HG02642 (cell line): Measurements from ENCODE around the gene MICAL3.

Experiments
- ATAC-seq: cut with Tn5 transposase; IDR thresholded peaks from one replicate; pipeline ENCODE4 v1.9.1; 2021; ENCODE audit warnings: mild to moderate bottlenecking; ENCODE audit not compliant: unreplicated experiment, poor library complexity

Gene MICAL3

DNA sequence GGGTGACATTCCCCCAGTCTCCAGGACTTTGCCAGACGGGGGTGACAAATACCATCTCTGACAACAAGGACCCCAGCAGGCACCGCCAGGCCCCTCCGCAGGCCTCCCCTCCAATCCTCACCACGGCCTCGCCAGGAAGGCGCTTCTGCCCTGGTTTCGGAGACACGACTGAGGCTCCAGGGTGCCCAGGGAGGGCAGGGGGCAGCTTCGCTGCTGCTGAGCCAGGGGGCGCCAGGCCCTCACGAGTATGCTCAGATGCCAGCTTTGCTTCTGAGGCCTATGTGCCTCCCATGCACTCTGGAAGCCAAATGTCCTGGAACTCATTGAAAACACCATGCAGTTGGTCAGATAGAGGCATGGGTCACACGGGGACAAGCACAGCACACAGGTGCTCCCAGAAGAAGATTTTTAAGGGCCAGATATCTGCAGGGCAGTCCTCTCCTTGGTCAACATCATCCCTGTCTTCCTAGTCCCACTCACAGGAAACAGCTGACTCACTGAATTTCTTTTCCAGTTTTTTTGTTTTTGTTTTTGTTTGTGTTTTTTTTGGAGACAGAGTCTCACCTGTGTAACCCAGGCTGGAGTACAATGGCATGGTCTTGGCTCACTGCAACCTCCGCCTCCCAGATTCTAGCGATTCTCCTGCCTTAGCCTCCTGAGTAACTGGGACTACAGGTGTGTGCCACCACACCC is 270.0 kb downstream of the MICAL3 start:
- ATAC-seq, result no peak

DNA sequence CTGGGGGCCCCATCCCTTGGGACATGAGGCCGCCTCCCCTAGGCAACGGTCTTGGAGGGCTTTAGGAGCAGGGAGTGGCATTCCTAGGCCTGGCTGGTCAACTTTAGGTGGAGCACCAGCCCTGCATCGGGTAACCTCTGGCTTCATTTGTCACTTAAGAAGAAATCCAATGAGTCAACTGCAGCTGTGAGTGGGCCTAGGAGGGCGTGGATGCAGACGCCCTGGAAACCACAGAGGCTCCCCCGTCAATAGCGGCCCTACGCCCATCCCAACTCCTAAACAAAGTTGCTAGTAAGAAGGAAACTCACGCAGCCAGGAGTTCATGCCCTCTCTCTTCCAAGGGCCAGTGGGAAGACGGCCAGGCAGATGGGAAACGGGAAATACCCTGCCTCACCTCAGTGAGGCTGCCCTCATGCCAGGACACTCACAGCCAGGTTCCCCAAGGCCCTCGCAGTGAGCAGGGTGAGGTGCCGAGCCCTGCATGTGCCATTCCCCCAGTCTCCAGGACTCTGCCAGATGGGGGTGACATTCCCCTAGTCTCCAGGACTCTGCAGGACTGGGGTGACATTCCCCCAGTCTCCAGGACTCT is 270.9 kb downstream of the MICAL3 start:
- no peak for ATAC-seq

DNA sequence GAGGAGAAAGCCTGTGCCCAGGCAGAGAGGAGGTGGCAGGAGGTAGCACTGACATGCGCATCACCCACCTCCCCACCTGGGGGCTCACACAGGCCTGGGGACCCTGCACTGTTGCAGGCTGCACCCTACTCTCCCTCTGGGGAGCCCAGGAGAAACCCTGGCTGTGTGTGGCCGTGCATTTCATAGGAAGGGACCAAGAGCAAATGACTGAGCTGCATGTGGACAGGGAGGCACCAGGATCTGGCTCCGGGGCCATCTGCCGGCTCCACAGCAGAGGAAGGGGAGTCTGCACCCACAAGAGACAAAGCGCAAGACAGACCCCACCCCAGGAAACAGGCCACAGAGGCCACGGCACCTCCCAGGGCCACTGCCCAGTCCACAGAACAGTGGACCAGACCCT is 272.8 kb downstream of the MICAL3 start:
- no peak for ATAC-seq

DNA sequence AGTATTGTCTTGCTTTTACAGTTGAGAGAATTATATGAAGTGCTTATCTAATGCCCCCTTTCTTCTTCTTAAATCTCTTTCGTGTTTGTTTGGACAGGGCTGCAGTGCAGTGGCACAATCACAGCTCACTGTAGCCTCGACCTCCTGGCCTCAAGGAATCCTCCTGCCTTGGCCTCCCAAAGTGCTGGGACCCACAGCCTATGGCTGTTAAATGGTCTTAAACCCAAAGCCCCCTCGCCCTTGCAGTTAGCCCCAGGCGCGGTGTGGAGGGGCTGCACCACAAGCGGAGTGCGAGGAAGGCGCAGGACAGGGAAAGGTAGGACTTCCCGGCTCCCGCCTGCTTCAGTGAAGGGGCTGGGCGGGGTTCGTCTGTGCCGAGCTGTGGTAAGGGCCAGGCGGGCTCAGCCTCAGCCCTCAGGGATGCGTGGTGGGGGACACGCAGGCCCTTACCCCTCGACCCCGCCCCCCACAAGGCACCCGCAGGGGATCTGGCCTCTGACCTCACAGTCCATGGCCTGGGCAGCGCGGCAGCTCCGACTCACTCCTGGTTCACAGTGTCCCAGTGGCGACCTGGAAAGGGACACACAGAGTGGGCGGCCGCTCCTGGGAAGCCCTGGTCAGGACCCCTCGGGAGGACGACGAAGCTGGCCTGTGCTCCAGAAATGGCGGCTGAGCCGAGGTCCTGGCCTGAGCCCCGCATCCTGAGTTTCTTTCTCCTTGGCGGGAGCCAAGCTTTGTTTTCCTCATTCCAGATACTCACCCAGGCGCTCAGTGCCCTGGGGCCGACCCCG is 274.6 kb downstream of the MICAL3 start:
- no peak for ATAC-seq

DNA sequence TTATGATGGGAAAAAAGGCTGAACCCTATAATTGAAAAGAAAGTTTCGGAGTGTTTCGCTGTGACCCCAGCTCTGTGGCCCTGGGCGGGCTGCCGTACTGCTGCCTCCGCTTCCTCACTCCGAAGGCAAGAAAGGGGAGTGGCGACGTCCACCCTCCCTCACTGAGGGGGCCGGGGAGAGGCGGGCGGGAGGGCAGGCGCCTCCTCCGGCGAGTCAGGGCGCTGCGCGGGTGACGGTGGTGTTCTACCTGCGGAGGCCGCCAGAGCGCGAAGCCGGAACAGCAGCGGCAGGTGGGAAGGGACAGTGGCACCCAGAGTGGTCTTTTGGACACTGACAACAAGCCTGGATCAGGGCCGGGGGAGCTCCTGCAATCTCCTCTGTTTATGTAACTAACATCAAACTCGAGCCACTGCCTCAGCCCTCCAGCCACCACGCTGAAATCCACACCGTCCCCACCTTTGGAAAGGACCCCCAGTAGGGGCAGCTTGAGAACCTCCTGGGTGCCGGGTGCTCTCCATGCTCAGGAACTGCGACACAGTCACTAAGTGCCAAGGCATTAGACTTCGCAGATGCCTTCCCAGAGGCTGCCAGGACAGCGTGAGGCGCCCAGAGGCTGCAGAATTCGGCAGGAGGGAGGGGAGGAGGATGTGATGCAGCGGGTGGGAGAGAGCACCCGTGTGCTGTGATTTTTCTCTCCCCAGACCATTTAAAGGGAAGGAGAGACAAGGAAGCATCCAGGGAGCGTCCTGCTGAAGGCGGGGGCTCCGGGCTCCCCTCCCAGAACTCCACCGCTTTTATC is 275.6 kb downstream of the MICAL3 start:
- ATAC-seq, result no peak

DNA sequence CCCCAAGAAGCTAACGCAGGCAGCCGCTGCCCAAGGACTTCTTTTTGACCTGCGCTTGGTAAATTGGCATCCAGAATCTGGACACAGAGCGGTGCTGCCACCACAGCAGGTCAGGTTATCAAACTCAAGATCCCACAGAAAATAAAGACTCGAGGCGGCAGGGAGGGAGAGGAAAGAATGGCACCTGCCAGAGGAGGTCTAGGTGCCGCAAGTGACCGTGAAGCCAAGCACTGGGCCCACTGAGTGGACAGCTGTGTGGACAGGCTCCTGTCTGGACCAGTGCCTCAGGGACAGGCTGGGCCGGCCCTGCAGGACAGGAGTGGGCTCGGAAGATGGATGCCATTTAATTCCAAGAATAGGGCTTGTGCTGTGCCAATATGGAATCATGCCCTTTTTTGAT is 277.4 kb downstream of the MICAL3 start:
- ATAC-seq, result no peak

DNA sequence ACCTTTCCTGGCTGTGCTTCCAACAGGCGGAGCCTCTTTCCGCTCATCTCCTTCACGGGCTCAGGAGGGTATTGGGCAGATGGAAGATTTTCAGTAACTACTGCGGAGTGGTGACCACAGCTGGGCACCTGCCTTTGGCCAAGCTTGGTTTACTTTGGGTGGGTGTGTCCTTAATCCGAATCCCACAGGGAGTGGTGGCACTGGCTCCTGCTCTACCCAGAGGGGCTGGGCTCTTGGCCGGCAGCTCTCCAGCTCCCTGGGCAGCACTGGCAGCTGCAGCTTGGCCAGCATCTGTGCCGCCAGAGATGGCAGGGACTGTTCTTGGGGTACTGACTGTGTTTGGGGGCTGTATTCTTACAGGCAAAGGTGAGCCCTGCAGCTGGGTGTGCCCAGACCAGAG is 279.9 kb downstream of the MICAL3 start:
- no peak for ATAC-seq

DNA sequence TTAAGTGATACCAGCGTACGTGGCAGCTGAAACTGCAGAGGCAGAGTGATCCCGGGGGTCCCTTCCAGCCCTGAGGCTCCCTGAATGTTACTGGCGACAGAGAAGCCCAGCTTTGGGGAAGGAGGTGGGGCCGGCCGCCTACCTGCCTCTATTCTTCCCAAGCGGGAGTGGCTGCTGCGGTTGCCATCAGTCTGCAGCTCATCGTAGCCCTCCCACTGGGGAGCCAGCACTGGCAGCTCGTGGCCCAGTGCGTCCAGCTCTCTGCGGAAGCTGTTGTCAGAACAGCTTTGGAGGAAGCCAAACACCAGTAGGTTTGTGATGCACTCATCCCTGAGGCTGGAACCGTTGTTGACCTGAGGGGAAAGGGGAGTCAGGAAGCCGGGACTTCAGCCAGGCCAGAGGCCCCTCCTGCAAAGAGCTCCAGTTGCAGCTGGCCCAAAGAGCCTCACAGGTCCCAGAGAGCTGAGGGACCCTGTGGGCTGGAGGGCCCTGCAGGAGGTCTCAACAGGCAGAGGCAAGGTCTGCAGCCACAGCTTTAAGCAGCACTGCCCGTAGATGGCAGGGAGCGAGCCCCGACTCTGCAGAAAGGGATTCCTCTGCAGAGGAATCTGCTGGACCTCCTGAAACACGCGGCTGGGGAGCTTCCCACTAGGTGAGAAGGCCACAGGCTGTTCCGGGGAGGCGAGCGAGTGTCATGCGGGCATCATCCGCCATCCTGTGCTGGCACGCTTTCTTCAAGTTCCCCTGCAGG is 280.5 kb downstream of the MICAL3 start:
- no peak for ATAC-seq

DNA sequence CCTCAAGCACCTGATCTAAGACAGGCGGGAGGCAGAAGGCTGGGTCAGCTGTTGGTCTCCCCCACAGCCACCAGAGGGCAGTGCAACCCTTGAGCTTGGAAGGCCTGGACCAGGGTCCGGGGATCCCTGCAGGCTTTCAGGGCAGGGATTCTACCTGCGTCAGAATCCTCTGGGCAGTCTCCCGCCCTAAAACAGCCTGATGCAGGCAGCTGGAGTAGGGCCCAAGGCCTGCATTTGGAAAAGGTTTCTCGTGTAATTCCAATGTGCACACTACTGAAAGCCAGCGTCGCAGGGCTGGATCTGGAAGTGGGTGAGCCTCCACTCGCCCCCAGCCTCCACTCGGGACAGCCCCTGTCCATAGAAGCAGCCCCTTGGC is 281.8 kb downstream of the MICAL3 start:
- ATAC-seq, result peak; percentile 73

DNA sequence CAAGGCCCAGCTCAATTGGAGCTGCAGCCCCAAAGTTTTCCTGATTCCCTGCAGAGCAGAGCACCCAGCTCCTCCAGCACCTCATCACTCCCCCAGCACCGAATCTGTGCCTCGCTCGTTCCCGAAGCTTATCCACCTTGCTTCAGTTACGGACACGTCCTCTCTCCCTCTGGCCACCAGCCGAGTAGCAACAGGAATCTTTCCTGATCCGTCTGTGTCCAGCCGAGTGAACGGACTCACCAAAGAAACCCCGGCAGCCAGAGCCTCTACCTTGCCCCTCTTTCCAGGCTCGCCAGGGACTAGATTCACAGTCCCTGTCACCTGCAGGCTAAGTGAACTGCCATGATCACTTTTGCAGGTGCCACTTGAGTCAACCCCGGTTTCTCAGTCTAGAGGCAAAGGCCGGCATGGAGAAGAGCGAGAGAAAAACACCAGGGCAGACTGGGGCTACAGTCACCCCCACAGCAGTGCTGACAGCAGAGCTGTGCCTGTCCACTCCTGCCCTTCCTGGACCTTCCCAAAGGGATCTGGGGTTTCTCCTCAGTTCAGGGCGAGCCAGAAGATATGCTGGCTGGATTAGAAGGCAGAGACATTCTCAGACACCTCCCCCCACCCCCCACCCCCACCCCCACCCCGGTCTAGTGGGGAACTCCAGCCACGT is 282.4 kb downstream of the MICAL3 start:
- no peak for ATAC-seq

DNA sequence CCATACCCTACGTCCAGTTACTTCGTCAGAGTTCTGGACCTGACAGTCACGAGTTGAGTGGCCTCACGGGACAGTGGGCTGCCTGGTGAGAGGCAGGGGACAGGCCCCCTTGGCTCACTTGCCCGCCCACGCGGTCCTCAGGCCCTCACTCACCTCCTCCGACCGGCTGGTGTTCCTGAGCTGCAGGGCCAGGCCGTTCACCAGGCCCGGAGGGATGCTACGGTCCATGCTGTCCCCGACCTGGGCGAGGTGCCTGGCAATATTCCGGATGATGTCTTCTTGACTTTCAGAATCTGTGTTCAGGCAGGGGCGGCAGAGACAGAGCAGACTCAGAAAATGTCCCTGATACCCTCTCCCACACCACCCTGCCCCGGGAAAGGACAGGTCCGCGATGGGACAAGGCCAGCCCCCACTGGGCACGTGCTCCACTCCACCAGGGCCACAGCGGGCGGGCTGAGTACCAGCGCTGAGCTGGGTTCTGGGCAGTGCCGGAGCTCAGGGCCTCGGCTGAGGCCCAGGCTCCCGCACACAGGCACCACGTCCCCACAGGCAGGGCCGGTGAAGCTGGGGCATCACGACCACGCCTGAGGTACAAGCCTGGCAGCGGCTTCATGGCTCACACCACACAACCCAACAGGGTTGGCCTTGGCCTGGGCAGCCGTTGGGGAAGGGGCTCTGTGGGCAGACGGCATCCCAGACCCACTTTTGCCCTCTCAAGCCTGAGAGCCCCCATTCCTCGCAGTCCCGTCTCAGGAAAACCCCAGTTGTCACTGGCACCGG is 285.0 kb downstream of the MICAL3 start:
- ATAC-seq, result no peak

DNA sequence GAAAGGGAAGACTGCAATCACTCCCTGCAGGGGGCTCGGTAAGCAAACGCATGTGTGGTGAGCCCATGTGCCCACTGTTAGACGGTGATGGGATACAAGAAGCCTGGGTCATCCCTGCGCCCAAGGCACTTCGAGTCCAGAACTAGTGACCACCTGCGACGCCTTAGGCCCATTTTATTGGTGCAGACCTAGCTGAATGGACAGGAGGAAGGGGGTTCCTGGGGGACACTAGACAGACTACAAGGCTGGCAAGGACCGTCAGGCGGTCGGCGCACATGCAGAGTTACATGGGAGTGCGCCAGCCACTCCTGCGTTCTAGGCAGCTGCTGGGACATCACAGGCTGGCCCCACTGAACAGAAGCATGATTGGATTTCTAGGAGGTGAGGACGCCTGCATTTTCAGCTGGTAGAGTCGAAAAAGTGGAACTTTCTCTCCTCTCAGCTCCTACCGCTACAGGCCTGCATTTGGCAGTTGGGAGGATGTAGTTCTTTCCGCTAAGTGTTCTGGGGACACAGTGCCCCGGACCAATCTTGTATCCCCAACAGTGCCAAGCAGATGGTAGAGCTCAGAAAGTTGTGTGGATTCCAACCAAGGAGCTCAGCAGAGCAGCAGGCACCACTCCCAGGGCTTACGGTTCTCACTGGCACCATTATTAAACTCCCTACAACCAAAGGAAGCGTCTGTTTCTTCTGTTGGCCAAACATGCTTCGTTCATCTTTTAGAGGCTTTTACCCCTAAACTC is 285.8 kb downstream of the MICAL3 start:
- no peak for ATAC-seq
